Lower leg skin (tissue), 3 donors: ENCODE data around the gene NUP93.
"Not testable (repeated sequence)": the region's sequence is repeated elsewhere in the genome, so short reads cannot be mapped to it uniquely, and the experiment has no call there.

Experiments used
- CTCF ChIP-seq, 3 donors: fragments of 450-650 bp; IDR thresholded peaks; one replicate each; pipeline ENCODE4 v1.5.1; 2016; ENCODE audit warnings: antibody characterized with exemption in 3 of 3, mild to moderate bottlenecking in 3 of 3, moderate library complexity in 2 of 3
- POLR2A ChIP-seq, 2 donors: fragments of 450-650 bp; IDR thresholded peaks; one replicate each; pipeline ENCODE4 v1.6.1; 2016 to 2017; ENCODE audit warnings: antibody characterized with exemption in 2 of 2, mild to moderate bottlenecking in 1 of 2, moderate library complexity in 1 of 2

GRCh38 chr16:56797038-56797437 lies 67.1 kb downstream of the NUP93 start:
- not testable (repeated sequence) for TF ChIP-seq POLR2A, CTCF (IDR thresholded peaks at IDR 0.05)
